ENCODE data around the gene ANKRD9.

DNA sequence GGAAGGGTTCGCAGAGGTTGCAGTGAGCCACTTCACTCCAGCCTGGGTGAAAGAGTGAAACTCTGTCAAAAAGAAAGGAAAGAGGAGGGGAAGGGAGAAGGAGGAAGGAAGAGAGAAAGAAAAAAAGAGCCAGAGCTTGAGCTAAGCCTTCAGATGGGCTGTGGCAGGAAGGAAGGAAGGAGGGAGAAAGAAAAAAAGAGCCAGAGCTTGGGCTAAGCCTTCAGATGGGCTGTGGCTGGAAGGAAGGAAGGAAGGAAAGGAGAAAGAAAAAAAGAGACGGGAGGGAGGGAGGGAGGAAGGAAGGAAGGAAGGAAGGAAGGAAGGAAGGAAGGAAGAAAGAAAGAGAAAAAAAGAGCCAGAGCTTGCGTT is 13.6 kb upstream of the ANKRD9 start:
- TF ChIP-seq, protein P1, sequence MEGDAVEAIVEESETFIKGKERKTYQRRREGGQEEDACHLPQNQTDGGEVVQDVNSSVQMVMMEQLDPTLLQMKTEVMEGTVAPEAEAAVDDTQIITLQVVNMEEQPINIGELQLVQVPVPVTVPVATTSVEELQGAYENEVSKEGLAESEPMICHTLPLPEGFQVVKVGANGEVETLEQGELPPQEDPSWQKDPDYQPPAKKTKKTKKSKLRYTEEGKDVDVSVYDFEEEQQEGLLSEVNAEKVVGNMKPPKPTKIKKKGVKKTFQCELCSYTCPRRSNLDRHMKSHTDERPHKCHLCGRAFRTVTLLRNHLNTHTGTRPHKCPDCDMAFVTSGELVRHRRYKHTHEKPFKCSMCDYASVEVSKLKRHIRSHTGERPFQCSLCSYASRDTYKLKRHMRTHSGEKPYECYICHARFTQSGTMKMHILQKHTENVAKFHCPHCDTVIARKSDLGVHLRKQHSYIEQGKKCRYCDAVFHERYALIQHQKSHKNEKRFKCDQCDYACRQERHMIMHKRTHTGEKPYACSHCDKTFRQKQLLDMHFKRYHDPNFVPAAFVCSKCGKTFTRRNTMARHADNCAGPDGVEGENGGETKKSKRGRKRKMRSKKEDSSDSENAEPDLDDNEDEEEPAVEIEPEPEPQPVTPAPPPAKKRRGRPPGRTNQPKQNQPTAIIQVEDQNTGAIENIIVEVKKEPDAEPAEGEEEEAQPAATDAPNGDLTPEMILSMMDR (IDR thresholded peaks at IDR 0.05) = no peak
- no peak for TF ChIP-seq EP300 (IDR thresholded peaks at IDR 0.05)
- no peak for TF ChIP-seq POLR2A (IDR thresholded peaks at IDR 0.05)
- TF ChIP-seq POLR2AphosphoS5 (IDR thresholded peaks at IDR 0.05) = no peak

All from sigmoid colon (tissue), 4 donors.